ENCODE data around the gene LPIN3.

DNA sequence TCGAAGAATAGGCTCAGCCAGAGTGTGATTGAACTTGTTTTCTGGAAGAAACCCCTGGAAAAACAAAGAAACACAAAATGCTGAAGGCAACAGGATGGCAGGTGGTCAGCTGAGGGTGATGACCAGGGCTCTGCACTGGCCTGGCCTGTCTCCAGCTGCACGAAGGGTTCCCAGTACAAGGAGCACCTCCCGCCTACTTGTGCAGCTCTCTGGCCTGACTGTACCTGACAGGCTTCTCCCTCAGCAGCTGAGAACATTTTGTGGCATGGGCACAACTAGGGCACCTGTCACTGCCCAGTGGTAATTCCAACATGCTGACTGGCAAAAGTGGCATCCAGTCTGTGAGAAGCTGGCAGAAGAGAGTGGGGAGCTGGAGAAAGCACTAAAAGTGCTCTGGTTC is 64.8 kb downstream of the LPIN3 start:
- TF ChIP-seq, protein P1, sequence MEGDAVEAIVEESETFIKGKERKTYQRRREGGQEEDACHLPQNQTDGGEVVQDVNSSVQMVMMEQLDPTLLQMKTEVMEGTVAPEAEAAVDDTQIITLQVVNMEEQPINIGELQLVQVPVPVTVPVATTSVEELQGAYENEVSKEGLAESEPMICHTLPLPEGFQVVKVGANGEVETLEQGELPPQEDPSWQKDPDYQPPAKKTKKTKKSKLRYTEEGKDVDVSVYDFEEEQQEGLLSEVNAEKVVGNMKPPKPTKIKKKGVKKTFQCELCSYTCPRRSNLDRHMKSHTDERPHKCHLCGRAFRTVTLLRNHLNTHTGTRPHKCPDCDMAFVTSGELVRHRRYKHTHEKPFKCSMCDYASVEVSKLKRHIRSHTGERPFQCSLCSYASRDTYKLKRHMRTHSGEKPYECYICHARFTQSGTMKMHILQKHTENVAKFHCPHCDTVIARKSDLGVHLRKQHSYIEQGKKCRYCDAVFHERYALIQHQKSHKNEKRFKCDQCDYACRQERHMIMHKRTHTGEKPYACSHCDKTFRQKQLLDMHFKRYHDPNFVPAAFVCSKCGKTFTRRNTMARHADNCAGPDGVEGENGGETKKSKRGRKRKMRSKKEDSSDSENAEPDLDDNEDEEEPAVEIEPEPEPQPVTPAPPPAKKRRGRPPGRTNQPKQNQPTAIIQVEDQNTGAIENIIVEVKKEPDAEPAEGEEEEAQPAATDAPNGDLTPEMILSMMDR (IDR thresholded peaks at IDR 0.05), result no peak
- no peak for TF ChIP-seq POLR2A (IDR thresholded peaks at IDR 0.05)
